HG02588 (cell line): ENCODE data around the gene MYH9.
"Not testable (repeated sequence)": the region's sequence is repeated elsewhere in the genome, so short reads cannot be mapped to it uniquely, and the experiment has no call there.

Experiments
- ATAC-seq: cut with Tn5 transposase; IDR thresholded peaks from one replicate; pipeline ENCODE4 v1.9.1; 2021; ENCODE audit warnings: mild to moderate bottlenecking, moderate library complexity; ENCODE audit not compliant: unreplicated experiment

MYH9 gene

GRCh38 chr22:36253523-36254490 is 134.0 kb downstream of the MYH9 start:
- no peak for ATAC-seq

DNA sequence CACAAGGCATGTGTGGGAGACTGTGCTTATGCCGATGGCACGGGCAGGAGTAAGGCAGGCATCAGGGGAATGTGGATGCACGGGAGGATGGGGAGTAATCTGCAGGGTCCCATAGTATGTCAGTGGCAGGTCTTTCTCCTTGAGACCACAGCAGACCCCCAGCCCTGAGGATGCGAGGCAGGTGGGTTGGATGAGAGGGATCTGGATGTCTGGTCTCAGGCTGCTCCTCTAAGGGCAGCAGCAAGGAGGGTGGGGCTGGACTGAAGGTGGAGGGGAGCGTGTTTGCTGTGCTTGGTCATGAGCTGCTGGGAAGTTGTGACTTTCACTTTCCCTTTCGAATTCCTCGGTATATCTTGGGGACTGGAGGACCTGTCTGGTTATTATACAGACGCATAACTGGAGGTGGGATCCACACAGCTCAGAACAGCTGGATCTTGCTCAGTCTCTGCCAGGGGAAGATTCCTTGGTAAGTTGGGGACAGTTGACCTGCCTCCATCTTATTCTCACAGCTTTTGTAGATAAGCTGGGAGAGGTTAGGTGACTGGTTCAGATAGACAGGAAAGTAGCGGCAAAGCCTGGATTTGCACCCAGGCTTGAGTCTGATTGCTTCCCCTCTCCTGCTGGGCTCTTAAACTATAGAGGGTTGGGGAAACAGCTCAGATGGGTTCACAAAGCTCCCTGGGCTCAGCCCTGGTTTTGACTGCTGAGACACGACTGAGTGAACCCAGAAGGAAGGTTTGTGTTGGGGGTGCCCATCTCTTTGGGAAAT is 134.8 kb downstream of the MYH9 start, which contains the start of gene APOL1:
Gene APOL1, plus strand, starts transcription at position 380 of the 769 bp plus-strand sequence. CDS start 1,823 bp downstream, outside the sequence.
- no peak for ATAC-seq

- ATAC-seq = not testable (repeated sequence)
Observed at GRCh38 chr22:36251979-36252608, 135.7 kb downstream of the MYH9 start.

DNA sequence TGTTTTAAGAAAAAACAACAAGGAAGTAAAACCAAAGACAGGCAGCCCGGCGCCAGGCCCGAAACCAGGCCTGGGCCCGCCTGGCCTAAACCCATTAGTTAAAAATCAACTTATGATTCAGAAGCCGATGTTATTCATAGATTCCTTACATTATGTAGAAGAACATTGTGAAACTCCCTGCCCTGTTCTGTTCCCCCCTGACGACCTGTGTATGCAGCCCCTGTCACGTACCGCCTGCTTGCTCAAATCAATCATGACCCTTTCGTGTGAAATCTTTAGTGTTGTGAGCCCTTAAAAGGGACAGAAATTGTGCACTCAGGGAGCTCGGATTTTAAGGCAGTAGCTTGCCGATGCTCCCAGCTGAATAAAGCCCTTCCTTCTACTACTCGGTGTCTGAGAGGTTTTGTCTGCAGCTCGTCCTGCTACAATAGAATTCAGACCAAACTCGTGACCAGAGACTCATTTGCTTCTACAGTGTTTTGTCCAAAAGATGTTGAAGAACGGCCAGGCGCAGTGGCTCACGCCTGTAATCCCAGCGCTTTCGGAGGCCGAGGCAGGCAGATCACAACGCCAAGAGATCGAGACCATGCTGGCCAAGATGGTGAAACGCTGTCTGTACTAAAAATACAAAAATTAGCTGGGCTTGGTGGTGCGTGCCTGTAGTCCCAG is 137.3 kb downstream of the MYH9 start:
- ATAC-seq = not testable (repeated sequence)

DNA sequence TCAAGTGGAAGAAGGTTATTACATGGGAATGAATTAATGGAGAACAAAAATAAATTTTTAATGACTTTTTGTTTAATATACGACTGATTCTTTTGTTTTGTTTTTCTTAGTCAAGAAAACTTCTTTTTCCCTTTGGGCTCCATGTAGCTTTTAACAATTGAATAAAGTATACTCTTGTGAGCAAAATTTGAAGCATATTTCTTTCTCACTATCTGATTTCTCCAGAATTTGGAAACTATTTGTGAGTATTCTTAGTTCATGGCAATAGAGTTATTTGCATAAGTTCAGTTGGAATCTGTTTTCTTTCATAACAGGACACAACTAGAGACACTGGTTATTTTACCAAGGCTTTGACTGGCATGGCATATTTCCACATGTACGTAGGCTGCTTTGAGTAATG is 138.6 kb downstream of the MYH9 start:
- ATAC-seq = no peak

DNA sequence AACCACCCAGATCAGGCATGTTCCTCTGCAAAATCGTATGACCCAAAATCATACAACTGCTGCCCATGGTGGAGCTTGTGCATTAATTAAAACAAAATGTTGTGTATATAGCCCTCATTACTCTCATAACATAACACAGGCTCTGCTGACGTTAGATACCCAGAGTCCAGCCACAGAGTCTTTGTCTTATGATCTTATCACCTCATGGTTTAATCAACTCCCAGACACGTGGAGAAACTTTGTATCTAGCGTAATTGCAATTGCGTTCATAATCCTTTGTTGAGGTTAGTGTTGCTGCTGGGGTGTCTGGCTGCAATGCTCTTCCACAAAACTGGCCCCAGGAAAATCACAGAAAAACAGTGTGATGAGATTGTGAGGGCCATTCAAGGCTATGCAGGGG is 139.8 kb downstream of the MYH9 start:
- ATAC-seq = no peak

DNA sequence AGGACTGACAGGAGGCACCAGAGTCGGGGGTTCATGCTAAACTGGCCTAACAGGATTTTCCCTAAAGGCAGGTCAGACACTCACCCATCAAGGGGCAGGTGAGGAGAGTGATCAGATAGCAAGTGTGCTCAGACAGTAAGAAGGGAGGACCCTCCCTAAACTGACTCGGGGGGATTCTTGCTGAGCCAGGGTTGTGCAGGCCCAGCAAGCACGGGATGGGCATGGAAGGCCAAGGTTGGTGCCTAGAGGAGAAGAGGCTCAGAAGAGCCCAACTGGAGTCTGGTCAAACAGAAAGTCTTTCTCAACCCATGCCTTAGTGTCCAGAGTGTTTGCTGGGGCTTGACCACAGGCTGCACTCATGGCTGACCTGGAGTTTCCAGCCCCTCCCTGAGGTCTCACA is 141.0 kb downstream of the MYH9 start:
- ATAC-seq = no peak

- no peak for ATAC-seq
Observed at GRCh38 chr22:36245805-36246356, 141.9 kb downstream of the MYH9 start.

- ATAC-seq = no peak
Observed at GRCh38 chr22:36244522-36245391, 143.0 kb downstream of the MYH9 start.

GRCh38 chr22:36243986-36244385 is 143.8 kb downstream of the MYH9 start:
- ATAC-seq = no peak

DNA sequence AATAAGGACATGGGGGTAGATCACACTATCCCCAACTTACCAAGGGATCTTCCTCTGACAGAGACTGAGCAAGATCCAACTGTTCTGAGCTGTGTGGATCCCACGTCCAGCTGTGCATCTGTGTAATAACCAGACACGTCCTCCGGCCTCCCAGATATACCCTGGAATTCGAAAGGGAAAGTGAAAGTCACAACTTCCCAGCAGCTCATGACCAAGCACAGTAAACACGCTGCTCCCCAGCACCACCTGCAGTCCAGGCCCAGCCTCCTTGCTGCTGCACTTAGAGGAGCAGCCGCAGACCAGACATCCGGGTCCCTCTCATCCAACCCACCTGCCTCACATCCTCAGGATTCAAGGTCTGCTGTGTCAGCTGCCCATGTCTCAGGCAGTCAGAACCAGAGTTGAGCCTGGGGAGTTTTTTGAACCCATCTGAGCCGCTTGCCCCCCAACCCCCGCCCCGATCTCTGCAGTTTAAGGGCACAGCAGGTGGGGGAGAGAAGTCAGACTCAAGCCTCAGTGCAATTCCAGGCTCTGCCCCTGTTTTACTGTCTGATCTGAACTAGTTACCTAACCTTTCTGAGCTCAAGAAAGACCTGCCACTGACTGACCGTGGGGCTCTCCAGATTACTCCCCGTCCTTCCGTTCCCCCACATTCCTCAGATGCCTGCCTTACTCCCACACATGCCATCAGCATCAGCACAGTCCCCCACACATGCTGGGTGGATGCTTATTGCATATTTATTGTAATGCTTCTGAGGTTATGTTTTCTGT is 148.2 kb downstream of the MYH9 start, which contains the start of gene APOL2:
Gene APOL2, minus strand, starts transcription at position 127 of the 771 bp plus-strand sequence. CDS start 6,365 bp downstream, outside the sequence.
- ATAC-seq = peak; percentile 76

DNA sequence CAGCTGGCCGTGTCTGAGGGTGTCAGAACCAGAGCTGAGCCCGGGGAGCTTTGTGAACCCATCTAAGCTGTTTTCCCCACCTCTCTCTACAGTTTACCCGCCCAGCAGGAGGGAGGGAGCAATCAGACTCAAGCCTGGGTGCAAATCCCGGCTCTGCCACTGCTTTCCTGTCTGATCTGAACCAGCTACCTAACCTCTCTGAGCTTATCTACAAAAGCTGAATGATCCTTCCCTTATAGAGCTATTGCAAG is 148.7 kb downstream of the MYH9 start:
- no peak for ATAC-seq

- ATAC-seq = no peak
Observed at GRCh38 chr22:36238373-36239149, 149.2 kb downstream of the MYH9 start.

GRCh38 chr22:36237462-36238372 is 150.1 kb downstream of the MYH9 start:
- ATAC-seq = no peak

DNA sequence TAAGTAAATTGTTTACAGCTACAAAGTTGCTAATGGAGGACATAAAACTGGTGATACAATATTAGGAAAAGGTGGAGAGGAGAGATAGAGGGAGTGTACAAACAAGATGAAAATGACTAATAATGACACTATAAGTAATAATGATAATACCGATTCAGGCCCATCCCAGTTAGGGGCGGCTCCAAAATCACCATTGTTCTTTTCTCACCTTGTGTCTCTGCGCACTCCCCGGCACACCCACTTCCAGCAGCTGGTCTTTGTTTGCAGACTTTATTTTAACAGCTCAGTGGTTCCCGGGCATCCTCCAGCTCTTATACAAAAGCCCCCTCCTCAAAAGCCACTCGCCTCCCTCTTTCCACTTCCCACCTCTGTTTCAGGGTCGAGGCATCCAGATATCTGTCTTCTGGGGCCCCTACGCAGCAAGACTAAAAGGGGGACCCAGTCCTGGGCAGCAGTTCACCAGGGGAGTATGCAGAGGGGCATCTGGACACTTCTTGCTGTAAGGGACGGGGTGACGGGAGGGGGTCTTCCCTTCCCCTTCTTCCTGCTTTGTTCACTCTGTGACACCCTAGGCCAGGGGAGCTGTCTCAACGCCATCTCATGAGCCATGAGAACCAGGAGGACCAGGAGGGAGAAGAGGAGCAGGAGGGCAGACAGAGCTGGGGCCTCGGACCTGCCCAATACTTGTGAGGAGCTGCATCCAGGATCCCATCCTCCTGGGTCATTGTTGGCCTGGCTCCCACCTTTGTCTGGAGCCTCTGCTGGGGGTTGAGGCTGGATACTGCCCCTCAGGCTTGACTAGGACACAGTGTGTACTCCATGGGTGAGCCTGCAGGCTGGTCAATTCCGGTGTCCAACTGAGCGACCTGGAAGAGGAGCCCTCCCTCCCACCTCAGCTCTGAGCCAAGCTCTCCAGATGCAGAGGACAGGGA is 151.1 kb downstream of the MYH9 start:
- no peak for ATAC-seq

- ATAC-seq = no peak
Observed at GRCh38 chr22:36235585-36235984, 152.2 kb downstream of the MYH9 start.
